ENCODE results near the gene FRRS1L.

FRRS1L gene

GRCh38 chr9:109166771-109167601, at the start of gene FRRS1L:
Gene FRRS1L (minus strand): TSS chr9:109167249. CDS start chr9:109167138, 111 bp downstream.
- DNase-seq (ENCODE audit: low read depth) = no peak

- DNase-seq (ENCODE audit: low read depth) = no peak
These were observed 47.4 kb upstream of the FRRS1L start for GRCh38 chr9:109214414-109214813.

GRCh38 chr9:109213285-109214121, 46.5 kb upstream of the FRRS1L start:
- DNase-seq (ENCODE audit: low read depth) = no peak

- DNase-seq (ENCODE audit: low read depth) = no peak
These were observed 45.7 kb upstream of the FRRS1L start for GRCh38 chr9:109212768-109213167.

GRCh38 chr9:109206670-109207069, 39.6 kb upstream of the FRRS1L start:
- DNase-seq (ENCODE audit: low read depth) = no peak

- DNase-seq (ENCODE audit: low read depth) = no peak
These were observed 38.5 kb upstream of the FRRS1L start for GRCh38 chr9:109205526-109205925.

GRCh38 chr9:109203761-109204360, 36.8 kb upstream of the FRRS1L start:
- no peak for DNase-seq (ENCODE audit: low read depth)

- DNase-seq (ENCODE audit: low read depth) = no peak
These were observed 32.6 kb upstream of the FRRS1L start for GRCh38 chr9:109199676-109200075.

GRCh38 chr9:109198736-109199382, 31.8 kb upstream of the FRRS1L start:
- DNase-seq (ENCODE audit: low read depth) = no peak

GRCh38 chr9:109193974-109194556, 27.0 kb upstream of the FRRS1L start:
- no peak for DNase-seq (ENCODE audit: low read depth)

- DNase-seq (ENCODE audit: low read depth) = no peak
These were observed 25.8 kb upstream of the FRRS1L start for GRCh38 chr9:109192732-109193361.

- no peak for DNase-seq (ENCODE audit: low read depth)
These were observed 24.7 kb upstream of the FRRS1L start for GRCh38 chr9:109191746-109192145.

GRCh38 chr9:109190151-109190550, 23.1 kb upstream of the FRRS1L start:
- DNase-seq (ENCODE audit: low read depth) = no peak

GRCh38 chr9:109186857-109187520, 19.9 kb upstream of the FRRS1L start:
- no peak for DNase-seq (ENCODE audit: low read depth)

GRCh38 chr9:109182940-109183798, 16.1 kb upstream of the FRRS1L start:
- no peak for DNase-seq (ENCODE audit: low read depth)

- DNase-seq (ENCODE audit: low read depth) = no peak
These were observed 15.5 kb upstream of the FRRS1L start for GRCh38 chr9:109182550-109182939.

- no peak for DNase-seq (ENCODE audit: low read depth)
These were observed 14.2 kb upstream of the FRRS1L start for GRCh38 chr9:109181284-109181683.

- no peak for DNase-seq (ENCODE audit: low read depth)
These were observed 12.9 kb upstream of the FRRS1L start for GRCh38 chr9:109179801-109180523.

GRCh38 chr9:109176963-109177362, 9.9 kb upstream of the FRRS1L start:
- DNase-seq (ENCODE audit: low read depth) = no peak
